Astrocyte (in vitro differentiated cells and primary cell): ENCODE measurements around the gene APBB2. TPM values are rescaled to one million over a fixed set of nuclear protein-coding genes. Genes with fewer than 3 reads are reported as not detected.

Experiments
- DNase-seq: peaks from one replicate; pipeline ENCODE4 v3.0.0-alpha.2; 2010; ENCODE audit warnings: low read depth
- FAIRE-seq: peaks from 2 replicates; lab custom pipeline; 2011; peaks lifted over from hg19 to GRCh38; lab: Jason Lieb, UNC
- H2AFZ ChIP-seq: 2 replicates; pipeline ENCODE4 v1.6.0; 2012; ENCODE audit warnings: low read depth, low read length, inconsistent platforms
- H3K27ac ChIP-seq: 2 replicates; pipeline ENCODE4 v1.5.1; 2011; ENCODE audit warnings: low read depth, low read length, inconsistent platforms
- H3K27me3 ChIP-seq: 2 replicates; pipeline ENCODE4 v1.6.0; 2011; ENCODE audit warnings: low read length, inconsistent platforms; ENCODE audit not compliant: insufficient read depth
- H3K36me3 ChIP-seq: 2 replicates; pipeline ENCODE4 v1.5.1; 2011; ENCODE audit warnings: low read length, inconsistent platforms; ENCODE audit not compliant: insufficient read depth
- H3K4me1 ChIP-seq: 2 replicates; pipeline ENCODE4 v1.5.1; 2011; ENCODE audit warnings: low read length, inconsistent platforms; ENCODE audit not compliant: insufficient read depth
- H3K4me2 ChIP-seq: 2 replicates; pipeline ENCODE4 v1.6.0; 2012; ENCODE audit warnings: low read length, inconsistent platforms
- H3K4me3 ChIP-seq: 2 replicates; pipeline ENCODE4 v1.5.1; 2011; ENCODE audit warnings: low read depth, mild to moderate bottlenecking, low read length, inconsistent platforms; ENCODE audit not compliant: insufficient read depth
- H3K79me2 ChIP-seq: 2 replicates; pipeline ENCODE4 v1.6.0; 2012; ENCODE audit warnings: mild to moderate bottlenecking, low read length, inconsistent platforms; ENCODE audit not compliant: insufficient read depth
- H3K9ac ChIP-seq: 2 replicates; pipeline ENCODE4 v1.6.0; 2012; ENCODE audit warnings: mild to moderate bottlenecking, low read length, inconsistent platforms
- H3K9me3 ChIP-seq: 2 replicates; pipeline ENCODE4 v1.5.1; 2012; ENCODE audit warnings: low read depth, mild to moderate bottlenecking, low read length, inconsistent platforms; ENCODE audit not compliant: insufficient read depth
- H4K20me1 ChIP-seq: 2 replicates; pipeline ENCODE4 v1.6.0; 2012; ENCODE audit warnings: low read length, inconsistent platforms; ENCODE audit not compliant: insufficient read depth
- H3K27ac Mint-ChIP-seq: one replicate; pipeline ENCODE4 v1.8.0; 2021; ENCODE audit warnings: mild to moderate bottlenecking, mixed read lengths; ENCODE audit not compliant: unreplicated experiment
- H3K27me3 Mint-ChIP-seq: one replicate; pipeline ENCODE4 v1.8.0; 2021; ENCODE audit warnings: low read depth, mixed read lengths; ENCODE audit not compliant: unreplicated experiment
- H3K36me3 Mint-ChIP-seq: one replicate; pipeline ENCODE4 v1.8.0; 2021; ENCODE audit warnings: low read depth, mixed read lengths; ENCODE audit not compliant: unreplicated experiment
- H3K4me1 Mint-ChIP-seq: one replicate; pipeline ENCODE4 v1.8.0; 2021; ENCODE audit warnings: low read depth, mixed read lengths; ENCODE audit not compliant: unreplicated experiment
- H3K4me3 Mint-ChIP-seq: one replicate; pipeline ENCODE4 v1.8.0; 2021; ENCODE audit warnings: mild to moderate bottlenecking, moderate library complexity, mixed read lengths; ENCODE audit not compliant: unreplicated experiment
- H3K9me3 Mint-ChIP-seq: one replicate; pipeline ENCODE4 v1.8.0; 2021; ENCODE audit warnings: mild to moderate bottlenecking, mixed read lengths; ENCODE audit not compliant: unreplicated experiment
- EZH2 ChIP-seq: IDR thresholded peaks from 2 replicates; pipeline ENCODE4 v1.6.1; 2012; ENCODE audit warnings: mild to moderate bottlenecking, low read length, inconsistent platforms; ENCODE audit not compliant: insufficient read depth
- total RNA-seq: library from RNA; stranded (reverse); gene quantifications from 2 replicates; pipeline ENCODE4 v1.2.1, GENCODE V29; 2021
- TF ChIP-seq, protein P1 (sequence below): IDR thresholded peaks from 2 replicates; pipeline ENCODE4 v1.5.1; 2011; ENCODE audit warnings: low read depth, mild to moderate bottlenecking, inconsistent platforms, low read length, moderate library complexity; ENCODE audit not compliant: insufficient read depth

APBB2 gene
- total RNA-seq, 1 donor from 2014 or later, result 173 TPM

DNA sequence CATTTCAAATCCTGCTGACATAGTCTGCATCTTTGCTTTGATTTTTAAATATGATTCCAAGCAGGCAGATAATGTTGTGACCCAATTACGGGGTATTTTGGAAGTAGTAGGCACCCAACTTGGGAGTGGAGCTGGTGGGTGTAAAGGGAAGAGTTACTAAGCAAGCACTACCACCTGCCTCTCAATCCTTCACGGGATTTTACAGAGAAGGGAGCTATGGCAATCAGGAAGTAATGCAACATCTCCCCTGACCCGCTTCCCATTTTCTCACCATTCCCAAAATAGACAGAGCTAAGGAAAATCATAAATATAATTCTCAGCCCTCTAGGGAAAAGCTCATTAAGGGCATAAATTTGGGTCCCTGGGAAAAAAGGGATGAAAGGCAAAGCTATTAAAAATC lies 9.2 kb downstream of the APBB2 start:
- DNase-seq (no peak), FAIRE-seq (no peak)
- Histone ChIP-seq H3K36me3 (no peaks in the 10 kb centered on the region), H3K9ac (peak overlapping the region; percentile 1), H4K20me1 (peaks cover 41% of the 10 kb centered on the region), H3K27me3 (no peaks in the 10 kb centered on the region), H3K4me1 (peaks cover 47% of the 10 kb centered on the region), H3K9me3 (no peaks in the 10 kb centered on the region), H3K27ac (peak overlapping the region; percentile 31), H3K4me3 (no peak overlapping the region), H3K4me2 (peak overlapping the region; percentile 36), H3K79me2 (peaks cover 100% of the 10 kb centered on the region), H2AFZ (no peak overlapping the region)
- peaks cover 7% of the 10 kb centered on the region for H3K36me3 Mint-ChIP-seq
- peaks cover 82% of the 10 kb centered on the region for H3K4me1 Mint-ChIP-seq
- H3K9me3 Mint-ChIP-seq, result no peaks in the 10 kb centered on the region
- no peaks in the 10 kb centered on the region for H3K27me3 Mint-ChIP-seq
- H3K27ac Mint-ChIP-seq, result peak overlapping the region; percentile 95
- no peak for TF ChIP-seq EZH2
- TF ChIP-seq, protein P1, sequence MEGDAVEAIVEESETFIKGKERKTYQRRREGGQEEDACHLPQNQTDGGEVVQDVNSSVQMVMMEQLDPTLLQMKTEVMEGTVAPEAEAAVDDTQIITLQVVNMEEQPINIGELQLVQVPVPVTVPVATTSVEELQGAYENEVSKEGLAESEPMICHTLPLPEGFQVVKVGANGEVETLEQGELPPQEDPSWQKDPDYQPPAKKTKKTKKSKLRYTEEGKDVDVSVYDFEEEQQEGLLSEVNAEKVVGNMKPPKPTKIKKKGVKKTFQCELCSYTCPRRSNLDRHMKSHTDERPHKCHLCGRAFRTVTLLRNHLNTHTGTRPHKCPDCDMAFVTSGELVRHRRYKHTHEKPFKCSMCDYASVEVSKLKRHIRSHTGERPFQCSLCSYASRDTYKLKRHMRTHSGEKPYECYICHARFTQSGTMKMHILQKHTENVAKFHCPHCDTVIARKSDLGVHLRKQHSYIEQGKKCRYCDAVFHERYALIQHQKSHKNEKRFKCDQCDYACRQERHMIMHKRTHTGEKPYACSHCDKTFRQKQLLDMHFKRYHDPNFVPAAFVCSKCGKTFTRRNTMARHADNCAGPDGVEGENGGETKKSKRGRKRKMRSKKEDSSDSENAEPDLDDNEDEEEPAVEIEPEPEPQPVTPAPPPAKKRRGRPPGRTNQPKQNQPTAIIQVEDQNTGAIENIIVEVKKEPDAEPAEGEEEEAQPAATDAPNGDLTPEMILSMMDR, result no peak
- H3K4me3 Mint-ChIP-seq, result no peak overlapping the region

- TF ChIP-seq, protein P1, result no peak
- no peak for TF ChIP-seq EZH2
These were observed 9.9 kb downstream of the APBB2 start for GRCh38 chr4:41204400-41204978.

GRCh38 chr4:41203841-41204240 lies 10.5 kb downstream of the APBB2 start:
- Mint-ChIP-seq H3K27me3 (no peaks in the 10 kb centered on the region), H3K27ac (peak overlapping the region; percentile 63), H3K4me3 (peak overlapping the region; percentile 55), H3K9me3 (no peaks in the 10 kb centered on the region), H3K4me1 (peaks cover 81% of the 10 kb centered on the region), H3K36me3 (peaks cover 2% of the 10 kb centered on the region)
- FAIRE-seq (no peak), DNase-seq (no peak)
- H3K79me2 ChIP-seq, result peaks cover 100% of the 10 kb centered on the region
- TF ChIP-seq, protein P1, result no peak
- TF ChIP-seq EZH2, result no peak
- H3K27me3 ChIP-seq, result no peaks in the 10 kb centered on the region
- no peak overlapping the region for H3K4me3 ChIP-seq
- H3K4me2 ChIP-seq, result peak overlapping the region; percentile 36
- peak overlapping the region; percentile 31 for H3K27ac ChIP-seq
- H3K9me3 ChIP-seq, result no peaks in the 10 kb centered on the region
- peaks cover 41% of the 10 kb centered on the region for H3K4me1 ChIP-seq
- H3K36me3 ChIP-seq, result no peaks in the 10 kb centered on the region
- peaks cover 50% of the 10 kb centered on the region for H4K20me1 ChIP-seq
- H3K9ac ChIP-seq, result peak overlapping the region; percentile 60
- no peak overlapping the region for H2AFZ ChIP-seq

More at GRCh38 chr4:41204400-41204978, 9.9 kb downstream of the APBB2 start:
- Histone ChIP-seq H3K79me2 (peaks cover 100% of the 10 kb centered on the region), H3K27ac (peak overlapping the region; percentile 31), H2AFZ (no peak overlapping the region), H3K4me2 (peak overlapping the region; percentile 36), H3K4me3 (no peak overlapping the region), H3K4me1 (peaks cover 48% of the 10 kb centered on the region), H3K36me3 (no peaks in the 10 kb centered on the region), H3K9me3 (no peaks in the 10 kb centered on the region), H3K27me3 (no peaks in the 10 kb centered on the region), H4K20me1 (peaks cover 47% of the 10 kb centered on the region), H3K9ac (peak overlapping the region; percentile 60)
- Mint-ChIP-seq H3K4me1 (peaks cover 84% of the 10 kb centered on the region), H3K36me3 (peaks cover 4% of the 10 kb centered on the region), H3K27ac (peak overlapping the region; percentile 95), H3K27me3 (no peaks in the 10 kb centered on the region), H3K4me3 (peak overlapping the region; percentile 3), H3K9me3 (no peaks in the 10 kb centered on the region)
- FAIRE-seq (peak; percentile 100), DNase-seq (peak; percentile 83)
